ENCODE measurements around the gene LMBRD1.

- TF ChIP-seq ZNF585B (tag by site-specific recombination; IDR thresholded peaks at IDR 0.05) (no peak), ZNF423 (tag by site-specific recombination; IDR thresholded peaks at IDR 0.05) (no peak), ZNF266 (tag by site-specific recombination; IDR thresholded peaks at IDR 0.05; ENCODE audit: low read depth) (no peak)
- TF ChIP-seq, protein P1, sequence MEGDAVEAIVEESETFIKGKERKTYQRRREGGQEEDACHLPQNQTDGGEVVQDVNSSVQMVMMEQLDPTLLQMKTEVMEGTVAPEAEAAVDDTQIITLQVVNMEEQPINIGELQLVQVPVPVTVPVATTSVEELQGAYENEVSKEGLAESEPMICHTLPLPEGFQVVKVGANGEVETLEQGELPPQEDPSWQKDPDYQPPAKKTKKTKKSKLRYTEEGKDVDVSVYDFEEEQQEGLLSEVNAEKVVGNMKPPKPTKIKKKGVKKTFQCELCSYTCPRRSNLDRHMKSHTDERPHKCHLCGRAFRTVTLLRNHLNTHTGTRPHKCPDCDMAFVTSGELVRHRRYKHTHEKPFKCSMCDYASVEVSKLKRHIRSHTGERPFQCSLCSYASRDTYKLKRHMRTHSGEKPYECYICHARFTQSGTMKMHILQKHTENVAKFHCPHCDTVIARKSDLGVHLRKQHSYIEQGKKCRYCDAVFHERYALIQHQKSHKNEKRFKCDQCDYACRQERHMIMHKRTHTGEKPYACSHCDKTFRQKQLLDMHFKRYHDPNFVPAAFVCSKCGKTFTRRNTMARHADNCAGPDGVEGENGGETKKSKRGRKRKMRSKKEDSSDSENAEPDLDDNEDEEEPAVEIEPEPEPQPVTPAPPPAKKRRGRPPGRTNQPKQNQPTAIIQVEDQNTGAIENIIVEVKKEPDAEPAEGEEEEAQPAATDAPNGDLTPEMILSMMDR (tag by site-specific recombination; IDR thresholded peaks at IDR 0.05) = no peak
Observed at GRCh38 chr6:69789578-69789977, 7.2 kb downstream of the LMBRD1 start.
